ENCODE data around the gene TBC1D17.

DNA sequence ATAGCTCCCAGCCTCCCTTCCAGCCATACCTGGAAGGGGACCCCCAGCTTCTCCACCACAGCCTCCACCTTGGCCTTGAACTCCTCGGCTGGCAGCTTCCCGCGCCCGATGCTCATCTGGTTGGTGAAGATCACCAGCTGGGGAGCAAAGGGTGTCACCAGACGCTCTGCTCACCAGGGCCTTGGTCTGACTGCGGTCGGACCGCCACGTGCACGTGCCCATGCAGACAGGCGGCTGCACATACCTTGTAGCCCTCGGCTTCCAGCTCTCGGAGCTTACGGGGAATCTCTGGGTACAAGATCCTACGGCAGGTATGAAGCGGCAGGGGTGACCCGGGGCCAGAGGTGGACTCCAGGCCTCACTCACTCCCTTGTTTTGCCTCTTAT lies 13.6 kb upstream of the TBC1D17 start:
- TF ChIP-seq STAT1 (conservative IDR thresholded peaks at IDR 0.05): no peak
- TF ChIP-seq RFX5 (IDR thresholded peaks at IDR 0.05; ENCODE audit: low read depth, low read length): no peak
- TF ChIP-seq HDGF (IDR thresholded peaks at IDR 0.05): no peak
- TF ChIP-seq, protein P1, sequence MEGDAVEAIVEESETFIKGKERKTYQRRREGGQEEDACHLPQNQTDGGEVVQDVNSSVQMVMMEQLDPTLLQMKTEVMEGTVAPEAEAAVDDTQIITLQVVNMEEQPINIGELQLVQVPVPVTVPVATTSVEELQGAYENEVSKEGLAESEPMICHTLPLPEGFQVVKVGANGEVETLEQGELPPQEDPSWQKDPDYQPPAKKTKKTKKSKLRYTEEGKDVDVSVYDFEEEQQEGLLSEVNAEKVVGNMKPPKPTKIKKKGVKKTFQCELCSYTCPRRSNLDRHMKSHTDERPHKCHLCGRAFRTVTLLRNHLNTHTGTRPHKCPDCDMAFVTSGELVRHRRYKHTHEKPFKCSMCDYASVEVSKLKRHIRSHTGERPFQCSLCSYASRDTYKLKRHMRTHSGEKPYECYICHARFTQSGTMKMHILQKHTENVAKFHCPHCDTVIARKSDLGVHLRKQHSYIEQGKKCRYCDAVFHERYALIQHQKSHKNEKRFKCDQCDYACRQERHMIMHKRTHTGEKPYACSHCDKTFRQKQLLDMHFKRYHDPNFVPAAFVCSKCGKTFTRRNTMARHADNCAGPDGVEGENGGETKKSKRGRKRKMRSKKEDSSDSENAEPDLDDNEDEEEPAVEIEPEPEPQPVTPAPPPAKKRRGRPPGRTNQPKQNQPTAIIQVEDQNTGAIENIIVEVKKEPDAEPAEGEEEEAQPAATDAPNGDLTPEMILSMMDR (IDR thresholded peaks at IDR 0.05 in 2 of 3, conservative IDR thresholded peaks at IDR 0.05 in 1 of 3; ENCODE audit: control insufficient read depth in 2 of 3, extremely low read depth in 1 of 3, insufficient read depth in 1 of 3, low read depth in 3 of 3, low read length in 3 of 3): no peak
- no peak for TF ChIP-seq CHD1 (IDR thresholded peaks at IDR 0.05; ENCODE audit: low read depth, low read length)
- TF ChIP-seq, protein P2, sequence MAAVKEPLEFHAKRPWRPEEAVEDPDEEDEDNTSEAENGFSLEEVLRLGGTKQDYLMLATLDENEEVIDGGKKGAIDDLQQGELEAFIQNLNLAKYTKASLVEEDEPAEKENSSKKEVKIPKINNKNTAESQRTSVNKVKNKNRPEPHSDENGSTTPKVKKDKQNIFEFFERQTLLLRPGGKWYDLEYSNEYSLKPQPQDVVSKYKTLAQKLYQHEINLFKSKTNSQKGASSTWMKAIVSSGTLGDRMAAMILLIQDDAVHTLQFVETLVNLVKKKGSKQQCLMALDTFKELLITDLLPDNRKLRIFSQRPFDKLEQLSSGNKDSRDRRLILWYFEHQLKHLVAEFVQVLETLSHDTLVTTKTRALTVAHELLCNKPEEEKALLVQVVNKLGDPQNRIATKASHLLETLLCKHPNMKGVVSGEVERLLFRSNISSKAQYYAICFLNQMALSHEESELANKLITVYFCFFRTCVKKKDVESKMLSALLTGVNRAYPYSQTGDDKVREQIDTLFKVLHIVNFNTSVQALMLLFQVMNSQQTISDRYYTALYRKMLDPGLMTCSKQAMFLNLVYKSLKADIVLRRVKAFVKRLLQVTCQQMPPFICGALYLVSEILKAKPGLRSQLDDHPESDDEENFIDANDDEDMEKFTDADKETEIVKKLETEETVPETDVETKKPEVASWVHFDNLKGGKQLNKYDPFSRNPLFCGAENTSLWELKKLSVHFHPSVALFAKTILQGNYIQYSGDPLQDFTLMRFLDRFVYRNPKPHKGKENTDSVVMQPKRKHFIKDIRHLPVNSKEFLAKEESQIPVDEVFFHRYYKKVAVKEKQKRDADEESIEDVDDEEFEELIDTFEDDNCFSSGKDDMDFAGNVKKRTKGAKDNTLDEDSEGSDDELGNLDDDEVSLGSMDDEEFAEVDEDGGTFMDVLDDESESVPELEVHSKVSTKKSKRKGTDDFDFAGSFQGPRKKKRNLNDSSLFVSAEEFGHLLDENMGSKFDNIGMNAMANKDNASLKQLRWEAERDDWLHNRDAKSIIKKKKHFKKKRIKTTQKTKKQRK (IDR thresholded peaks at IDR 0.05; ENCODE audit: low read depth, low read length): no peak
- no peak for TF ChIP-seq RAD21 (IDR thresholded peaks at IDR 0.05; ENCODE audit: insufficient read depth, low read depth, low read length)
